Inflammatory macrophage (primary cell): ENCODE data around the gene ITGA3.

Source experiments
- DNase-seq, 2 donors: peaks; one replicate each; pipeline ENCODE4 v3.0.0-alpha.2; 2020 to 2022

ITGA3 gene

DNA sequence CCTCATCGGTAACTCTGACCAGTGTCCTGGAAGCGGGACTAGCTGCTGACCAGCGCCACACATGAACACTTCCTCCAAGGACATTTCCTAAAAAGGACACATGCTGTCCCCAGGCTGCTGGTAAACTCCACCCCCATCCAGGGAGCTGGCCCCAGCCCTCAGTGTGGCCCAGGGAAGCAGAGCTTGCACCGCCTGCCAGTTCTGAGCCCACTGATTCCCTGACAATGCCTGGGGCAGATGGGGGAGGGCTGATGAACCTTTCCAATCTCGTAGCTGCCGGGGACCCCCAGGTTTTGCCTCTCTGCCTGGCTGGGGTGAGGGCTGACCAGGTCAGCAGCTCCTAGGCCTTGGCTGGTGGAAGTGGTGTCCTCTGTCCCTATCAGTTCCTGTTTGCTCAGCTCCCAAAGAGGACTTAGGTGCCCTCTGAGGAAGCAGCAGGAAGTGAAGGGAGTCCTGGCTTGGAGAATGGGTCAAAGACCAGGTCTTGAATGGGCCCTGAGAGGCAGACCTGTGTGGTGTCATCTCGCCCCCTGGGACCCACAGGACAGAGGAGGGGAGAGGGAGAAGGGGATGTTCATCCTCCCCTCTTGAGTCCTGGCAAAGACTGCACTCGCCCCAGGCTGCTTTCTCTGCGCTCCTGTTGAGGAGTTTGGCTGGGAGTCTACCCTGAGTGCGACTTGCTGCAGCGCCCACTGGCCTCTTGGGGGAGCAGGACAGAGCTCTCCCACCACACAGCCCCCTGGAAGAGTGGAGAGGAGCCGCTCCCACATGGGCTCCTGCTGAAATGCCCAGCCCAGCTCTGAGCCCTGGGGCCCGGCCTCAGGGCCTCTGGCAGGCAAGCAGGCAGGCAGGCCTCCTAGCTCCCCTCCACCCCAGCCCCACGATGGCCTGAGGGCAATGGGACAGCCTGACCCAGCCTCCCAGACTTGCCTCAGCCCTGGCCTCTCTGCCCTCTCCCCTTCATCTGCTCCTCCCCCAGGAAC is 56.1 kb downstream of the ITGA3 start:
- peak in 1 of 2 donors; percentile 34 for DNase-seq

DNA sequence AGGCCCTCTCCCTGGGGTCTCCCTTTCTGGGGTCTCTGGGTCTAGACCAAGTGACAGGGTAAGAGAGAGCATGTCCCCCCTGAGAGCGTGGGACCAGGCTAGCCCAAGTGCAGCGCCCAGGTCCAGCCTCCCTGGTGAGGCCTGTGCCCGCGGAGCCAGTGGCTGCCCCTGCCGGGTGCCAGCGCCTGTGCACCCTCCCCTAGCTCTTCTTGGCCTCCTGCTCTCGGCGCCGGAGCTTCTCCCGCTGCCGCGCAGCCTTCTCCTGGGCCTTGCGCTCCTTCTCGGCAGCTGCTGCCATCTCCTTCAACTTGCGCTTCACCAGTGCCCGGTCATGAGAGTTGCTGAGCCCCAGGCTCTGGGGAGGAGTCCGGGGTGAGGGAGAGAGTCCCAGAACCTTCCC is 56.8 kb downstream of the ITGA3 start:
- DNase-seq = no peak

DNA sequence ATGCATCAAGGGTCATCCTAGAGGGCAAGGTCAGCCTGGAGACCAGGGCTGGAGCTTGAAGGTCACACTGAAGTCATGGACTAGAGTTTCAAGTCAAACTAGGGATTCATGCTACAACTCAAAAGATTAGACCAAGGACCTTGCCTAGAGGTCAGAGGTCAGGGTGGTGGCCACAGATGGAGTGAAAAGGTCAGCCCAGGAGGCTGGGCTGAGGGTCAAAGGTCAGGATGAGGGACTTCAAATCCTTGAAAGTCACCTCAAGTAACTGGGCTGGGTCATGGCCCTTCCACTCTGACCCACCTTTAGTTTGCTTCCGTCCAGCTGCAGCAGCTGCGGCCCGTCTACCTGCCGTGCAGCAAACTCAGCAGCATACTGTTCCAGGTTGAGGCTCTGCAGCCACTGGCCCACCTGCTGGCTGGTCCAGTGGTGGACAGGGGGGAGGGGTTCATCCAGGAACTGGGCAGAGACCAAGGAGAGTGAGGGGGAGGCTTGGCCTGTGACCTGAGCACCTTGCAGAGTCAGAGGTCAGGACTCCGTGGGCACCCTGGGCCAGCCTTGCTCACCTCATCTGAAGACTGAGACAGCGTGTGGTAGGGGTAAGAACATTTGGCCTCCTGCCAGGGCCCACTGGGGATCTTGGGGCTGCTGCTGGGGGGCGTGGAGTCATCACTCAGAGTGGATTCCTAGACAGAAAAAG is 57.9 kb downstream of the ITGA3 start:
- no peak for DNase-seq

DNA sequence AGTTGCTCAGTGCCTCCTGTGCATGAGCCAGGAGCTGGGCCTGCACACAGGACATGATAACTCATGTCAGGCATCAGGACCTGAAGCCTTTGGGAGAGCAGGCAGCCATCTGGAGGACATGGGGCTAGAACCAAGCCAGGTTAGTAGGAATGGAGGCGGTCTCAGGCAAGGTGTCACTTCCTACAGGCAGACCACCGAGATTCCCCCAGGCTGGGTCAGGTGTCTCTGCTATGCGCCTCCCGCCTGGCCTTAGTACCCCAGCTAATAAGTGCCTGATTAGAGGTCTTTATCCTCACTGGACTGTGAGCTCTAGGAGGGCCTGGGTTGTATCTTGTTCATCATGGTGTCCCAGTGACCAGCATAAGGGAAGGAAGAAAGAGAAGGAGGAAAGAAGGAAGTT is 58.5 kb downstream of the ITGA3 start:
- DNase-seq = no peak

DNA sequence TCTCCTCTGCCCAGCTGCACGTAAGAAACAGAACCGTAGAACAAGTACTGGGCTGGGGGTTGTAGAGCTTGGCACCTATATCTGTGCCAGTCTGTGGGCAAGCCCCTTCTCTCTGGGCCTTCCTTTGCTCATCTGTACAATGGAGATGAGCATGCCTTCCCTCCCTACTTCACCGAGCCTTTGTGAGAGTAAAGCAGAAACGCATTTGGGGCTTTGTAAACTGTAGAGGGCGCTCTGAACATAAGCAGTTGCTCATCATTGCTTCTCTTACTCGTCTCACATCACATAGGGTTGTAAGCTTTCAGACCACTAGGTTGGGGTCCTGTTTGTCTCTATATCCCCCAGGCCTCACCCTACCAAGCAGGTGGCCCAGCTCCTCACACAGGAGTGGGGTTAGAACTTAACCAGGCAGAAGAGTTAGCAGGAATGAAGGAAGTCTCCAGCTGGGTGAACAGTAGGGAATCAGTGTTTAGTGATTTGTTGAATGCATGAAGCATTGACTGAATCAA is 59.0 kb downstream of the ITGA3 start:
- DNase-seq = peak; percentile 75 to 83

DNA sequence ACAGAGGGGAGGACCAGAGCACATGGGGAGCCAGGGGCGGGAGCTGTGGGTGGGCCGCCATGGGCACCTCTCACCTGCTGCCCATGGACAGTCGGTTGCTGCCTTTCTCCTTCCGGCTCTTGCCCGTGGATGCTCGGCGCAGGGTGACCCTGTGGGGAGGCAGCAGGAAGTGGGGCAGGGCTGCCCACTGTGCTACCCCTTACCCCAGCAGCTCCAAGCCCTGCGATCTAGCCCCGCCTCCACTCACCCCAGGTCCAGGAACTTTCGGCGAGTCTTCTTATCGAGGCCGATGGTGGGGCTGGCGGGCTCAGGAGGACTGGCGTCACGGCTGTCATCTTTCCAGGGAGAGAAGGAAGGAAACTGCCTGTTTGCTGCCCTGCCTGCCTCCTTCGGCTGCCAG is 59.8 kb downstream of the ITGA3 start:
- no peak for DNase-seq

DNA sequence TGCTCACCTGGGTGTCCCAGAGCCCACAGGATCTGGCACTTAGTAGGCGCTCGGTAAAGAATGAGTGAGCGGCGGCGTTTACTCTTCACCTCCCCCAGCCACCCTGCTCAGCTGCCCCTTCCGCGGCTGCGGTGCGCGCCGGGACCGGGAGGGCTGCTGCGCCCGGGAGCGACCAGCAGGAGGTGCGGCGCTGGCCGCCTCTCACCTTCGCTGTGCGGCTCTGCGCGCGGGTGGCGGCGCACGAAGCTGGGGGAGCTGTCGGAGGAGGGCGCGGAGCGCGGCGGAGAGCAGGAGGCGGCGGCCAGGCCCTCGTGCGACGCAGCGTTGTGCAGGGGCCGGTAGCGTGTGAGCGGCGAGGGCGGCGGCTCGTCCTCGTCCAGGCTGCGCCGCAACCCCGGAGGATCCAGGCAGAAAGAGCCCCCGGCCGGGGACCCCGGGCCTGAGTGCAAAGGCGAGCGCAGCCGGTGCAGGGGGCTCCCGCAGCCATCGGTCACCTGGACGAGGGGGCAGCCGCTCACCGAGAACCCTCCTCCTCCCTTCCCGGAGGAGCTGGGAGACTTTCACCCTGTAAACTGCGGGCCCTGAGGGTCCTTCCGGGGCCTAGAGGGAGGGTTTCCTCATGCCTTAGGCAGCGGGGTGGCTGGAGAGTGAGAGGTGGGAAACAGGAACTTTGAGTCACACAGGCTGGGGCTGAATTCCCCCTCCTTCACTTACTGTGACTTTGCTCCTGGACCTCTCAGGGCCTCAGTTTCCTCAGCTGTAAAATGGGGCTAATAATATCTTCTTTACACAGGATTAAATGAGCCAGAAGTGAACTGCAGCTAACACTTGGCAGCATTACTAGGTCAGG is 61.5 kb downstream of the ITGA3 start:
- DNase-seq = peak in 1 of 2 donors; percentile 46

DNA sequence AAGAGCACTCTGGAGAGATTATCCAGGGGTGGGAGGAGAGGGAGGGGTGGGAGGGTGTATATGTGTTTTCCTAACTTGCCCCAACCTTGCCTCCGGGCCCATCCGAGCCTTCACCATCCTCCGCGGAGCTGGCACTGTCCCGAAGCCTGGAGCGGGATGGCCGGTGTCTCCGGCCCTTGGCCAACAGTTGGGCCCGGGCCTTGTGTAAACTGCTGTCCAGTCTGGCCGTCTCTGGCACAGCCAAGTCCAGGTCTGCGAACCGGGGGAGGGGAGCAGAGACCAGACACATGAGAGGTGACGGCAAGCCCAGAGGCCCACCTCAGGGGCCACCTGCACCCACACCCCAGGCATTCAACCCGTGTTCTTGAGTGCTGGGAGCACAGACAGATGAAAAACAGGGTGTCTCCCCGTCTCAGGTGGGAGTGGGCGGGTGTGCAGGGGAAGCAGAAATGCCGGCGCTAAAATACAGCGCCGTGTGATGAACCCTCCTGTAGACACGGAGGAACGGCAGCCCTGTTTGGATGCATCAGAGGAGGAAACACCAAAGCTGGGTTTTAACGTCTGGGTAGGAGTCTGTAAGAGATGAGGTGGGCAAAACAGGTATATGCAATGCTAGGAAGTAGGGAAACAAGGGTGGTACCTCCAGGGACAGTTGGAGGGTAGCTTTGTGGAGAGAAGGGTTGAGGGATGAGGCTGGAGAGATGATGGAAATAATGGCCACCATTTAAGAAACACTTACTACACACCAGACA is 62.3 kb downstream of the ITGA3 start:
- no peak for DNase-seq

DNA sequence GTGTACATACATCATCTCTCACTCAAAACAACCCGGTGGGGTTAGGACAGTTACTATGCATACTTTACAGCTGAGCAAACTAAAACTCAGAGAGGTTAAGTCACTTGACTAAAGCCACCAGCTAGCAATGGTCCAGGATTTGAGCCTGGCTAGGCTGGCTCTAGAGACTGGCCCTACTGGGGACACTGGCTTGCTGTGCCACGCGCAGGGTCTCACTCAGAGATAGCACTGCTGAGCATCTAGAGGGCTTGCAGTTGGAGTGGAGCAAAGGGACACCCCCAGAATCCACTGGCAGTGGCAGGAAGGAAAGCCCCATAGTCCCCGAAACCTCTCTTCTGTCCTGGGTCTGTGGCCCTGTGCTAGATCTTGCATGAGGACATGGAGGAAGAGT is 62.9 kb downstream of the ITGA3 start:
- no peak for DNase-seq

DNA sequence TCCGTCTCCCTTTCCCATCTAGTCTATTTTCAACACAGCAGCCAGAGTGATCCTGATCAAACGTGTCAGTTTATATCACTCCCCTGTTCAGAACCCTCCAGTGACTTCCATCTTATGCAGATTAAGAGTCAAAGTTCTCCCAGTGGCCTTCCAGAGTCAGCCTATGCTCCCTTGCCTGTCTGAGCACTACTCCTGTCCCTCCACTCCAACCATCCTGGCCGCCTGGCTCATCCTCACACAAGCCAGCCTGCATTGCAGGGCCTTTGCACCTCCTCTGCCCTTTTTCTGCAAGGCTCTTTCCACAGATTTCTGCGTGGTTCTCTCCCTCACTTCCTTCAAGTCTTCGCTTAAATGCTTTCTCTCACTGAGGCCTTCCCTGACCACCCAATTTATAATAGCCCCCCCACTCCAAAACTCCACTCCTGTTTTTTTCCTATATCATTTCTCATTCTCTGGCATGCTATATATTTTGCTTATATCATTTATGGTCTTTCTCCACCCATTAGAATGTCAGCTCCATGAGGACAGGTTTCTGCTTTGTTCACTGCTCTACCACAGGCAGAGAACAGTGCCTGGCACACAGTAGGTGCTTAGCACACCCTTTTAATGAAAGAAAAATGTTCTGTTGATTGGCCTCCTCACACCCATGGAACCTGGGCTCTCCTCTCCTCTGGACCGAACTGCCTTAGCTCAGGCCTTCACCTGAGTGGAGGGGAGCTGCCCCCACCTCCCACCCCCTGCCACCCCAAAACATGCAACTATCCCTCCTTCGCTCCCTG is 64.8 kb downstream of the ITGA3 start:
- no peak for DNase-seq

DNA sequence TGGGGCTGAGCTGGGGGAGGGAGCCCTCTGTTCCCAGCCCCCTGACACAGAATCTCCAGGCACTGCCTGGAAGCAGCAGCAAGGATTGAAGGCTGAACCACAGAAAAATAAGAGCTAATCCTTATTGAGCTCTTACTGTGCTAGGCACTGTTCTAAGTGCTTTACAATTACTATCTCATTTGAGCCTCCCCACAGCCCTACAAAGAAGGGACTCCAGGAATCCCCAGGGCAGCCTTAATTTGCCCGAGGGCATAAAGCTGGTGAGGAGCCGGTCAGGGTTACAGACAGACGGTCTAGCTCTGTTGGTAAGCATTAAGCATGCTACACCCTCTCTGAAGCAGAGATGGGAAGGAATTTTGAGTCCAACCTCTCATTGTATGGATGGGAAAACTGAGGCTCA is 67.0 kb downstream of the ITGA3 start:
- DNase-seq = no peak

DNA sequence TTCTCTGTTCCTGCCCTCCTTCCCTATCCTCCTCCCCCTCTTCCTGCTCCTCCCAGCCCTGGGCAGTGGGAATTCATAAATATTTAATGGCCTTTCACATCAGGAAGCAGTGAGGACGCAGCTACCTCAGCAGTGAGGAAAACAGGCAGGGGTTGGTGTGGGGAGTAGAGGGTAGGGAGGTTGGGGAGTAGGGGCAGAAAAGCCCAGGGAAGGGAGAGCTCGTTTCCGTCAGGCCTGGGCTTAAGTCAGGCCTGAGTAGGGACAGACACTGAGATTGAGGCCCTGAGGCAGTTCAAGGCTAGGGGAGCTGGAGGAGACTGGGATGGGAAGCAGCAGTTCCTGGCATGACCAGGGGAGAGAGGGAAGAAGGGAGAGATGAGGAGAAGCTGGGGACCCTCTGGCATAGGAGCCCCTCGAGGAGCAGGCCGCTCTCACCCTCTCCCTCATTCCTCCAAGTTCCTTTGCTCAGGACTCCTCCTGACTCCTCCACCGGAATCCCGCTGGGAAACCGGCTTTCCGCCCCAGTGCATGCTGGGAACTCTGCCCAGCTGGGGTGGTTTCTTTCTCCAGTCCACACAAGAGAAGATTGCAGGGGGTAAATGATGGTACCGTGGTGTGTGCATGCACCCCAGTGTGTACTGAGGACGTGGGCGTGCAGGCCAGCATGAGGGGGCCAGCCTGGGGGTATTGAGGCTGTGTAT is 67.9 kb downstream of the ITGA3 start:
- DNase-seq = no peak

DNA sequence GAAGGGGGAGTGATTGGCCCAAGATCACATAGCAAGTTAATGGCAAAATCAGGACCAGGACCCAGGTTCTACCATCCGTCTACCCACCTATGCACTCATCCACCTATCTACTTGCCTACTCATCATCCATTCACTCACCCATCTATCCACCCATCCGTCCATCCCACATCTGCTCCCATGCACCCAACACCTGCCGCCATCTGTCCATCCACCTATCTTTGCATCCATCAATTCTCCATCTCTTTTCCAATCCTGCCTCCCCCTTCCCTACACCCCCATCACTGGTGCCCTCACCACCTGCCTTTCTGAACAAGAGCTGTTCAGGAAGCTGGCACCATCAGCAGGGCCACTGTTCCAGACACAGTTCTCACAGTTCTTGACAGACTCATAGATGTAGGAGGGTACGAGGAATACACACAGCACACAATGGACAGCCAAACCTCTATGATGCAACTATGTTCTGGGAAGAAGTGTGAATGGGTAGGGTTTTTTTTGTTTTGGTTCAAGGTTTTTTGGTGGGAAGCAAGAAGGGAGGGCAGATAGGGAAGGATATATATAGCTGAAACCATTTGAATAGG is 69.6 kb downstream of the ITGA3 start:
- no peak for DNase-seq

DNA sequence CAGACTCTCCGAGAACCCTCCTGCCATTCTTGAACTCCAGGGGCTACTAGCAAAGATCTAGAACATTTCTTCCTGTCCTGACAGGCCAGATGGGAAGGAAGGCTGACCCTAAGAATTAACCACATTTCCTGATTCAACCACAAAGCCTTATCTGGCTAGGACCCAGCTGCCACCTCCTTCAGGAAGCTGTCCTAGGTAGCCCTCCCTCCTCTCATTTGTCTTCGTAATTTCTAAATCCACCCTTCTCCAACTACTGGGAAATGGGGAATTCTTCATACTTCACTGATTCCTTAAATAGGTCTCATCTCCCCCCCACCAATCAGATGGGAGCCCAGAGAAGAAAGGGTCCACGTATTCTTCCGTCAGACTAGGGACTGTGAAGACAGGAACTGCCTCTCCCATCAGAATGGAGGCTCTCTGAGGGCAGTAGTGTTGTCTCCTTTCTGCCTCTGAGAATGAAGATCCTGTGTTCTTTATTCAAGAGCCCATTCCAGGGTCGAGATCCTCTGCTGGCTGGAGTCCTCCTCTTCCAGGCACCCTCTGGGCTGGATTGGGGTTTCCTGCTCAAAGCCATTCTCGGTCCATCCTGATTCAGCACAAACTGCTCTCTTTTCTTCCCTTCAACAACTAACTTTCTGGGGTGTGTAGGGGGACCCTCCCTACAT is 71.9 kb downstream of the ITGA3 start:
- DNase-seq = no peak

DNA sequence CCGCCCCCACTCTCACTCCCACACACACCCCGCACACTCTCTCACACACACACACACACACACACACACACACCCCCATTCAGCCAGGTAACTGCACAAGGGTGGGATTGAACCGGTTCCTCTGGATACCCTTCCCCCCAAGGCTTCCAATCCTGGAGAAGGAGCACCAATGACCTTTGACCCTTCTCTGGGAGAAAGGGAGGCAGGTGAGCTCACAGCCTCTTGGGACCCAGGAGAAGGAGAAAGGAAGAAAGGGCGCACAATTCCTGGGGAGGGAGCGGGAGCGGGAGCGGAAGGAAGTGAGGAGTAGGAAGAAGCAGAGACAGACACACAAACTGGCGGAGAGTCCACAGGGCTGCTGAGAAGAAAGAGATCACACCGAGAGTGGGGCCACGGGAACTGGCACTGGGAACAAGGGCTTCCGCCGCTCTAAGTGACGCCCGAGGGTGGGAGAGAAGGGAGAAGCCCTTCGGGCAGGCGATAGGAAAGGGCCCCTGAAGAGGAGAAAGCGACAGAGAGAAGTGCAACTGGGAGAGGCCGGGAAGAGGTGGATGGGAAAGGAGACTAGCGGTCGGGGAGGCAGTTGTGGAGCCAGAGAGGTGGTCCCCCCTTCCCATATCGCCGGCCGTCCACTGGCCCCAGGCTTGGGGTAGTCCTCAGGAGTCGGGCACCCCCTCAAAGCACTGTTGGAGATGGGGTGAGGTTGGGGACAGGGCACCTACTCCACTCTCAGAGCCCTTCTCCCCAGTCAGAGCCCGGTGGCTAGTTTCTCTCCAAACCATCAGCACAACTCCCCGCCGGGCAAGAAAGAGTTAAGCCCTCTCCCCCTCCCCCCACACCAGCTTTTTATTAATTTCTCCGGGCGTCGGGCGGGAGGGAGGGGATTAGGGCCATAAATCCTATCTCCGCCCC is 72.8 kb downstream of the ITGA3 start:
- peak in 1 of 2 donors; percentile 37 for DNase-seq

DNA sequence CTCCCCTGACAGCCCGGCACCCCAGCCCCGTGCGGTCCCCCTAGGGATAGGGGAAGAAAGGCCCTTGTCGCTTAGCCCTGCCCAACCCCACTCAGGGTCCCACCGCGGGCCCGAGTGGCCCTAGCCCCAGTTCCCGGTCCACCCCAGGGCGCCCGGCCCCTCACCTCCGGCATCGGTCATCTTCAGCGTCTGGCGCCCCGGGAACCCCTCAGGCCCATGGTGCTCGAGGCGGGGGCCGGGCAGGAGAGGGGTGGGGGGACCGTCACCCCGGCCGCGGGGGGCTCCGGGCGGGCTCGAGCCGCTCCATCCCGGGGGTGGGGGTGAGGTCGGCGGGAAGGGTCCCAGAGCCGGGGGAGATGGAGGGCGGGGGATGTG is 73.4 kb downstream of the ITGA3 start:
- no peak for DNase-seq

DNA sequence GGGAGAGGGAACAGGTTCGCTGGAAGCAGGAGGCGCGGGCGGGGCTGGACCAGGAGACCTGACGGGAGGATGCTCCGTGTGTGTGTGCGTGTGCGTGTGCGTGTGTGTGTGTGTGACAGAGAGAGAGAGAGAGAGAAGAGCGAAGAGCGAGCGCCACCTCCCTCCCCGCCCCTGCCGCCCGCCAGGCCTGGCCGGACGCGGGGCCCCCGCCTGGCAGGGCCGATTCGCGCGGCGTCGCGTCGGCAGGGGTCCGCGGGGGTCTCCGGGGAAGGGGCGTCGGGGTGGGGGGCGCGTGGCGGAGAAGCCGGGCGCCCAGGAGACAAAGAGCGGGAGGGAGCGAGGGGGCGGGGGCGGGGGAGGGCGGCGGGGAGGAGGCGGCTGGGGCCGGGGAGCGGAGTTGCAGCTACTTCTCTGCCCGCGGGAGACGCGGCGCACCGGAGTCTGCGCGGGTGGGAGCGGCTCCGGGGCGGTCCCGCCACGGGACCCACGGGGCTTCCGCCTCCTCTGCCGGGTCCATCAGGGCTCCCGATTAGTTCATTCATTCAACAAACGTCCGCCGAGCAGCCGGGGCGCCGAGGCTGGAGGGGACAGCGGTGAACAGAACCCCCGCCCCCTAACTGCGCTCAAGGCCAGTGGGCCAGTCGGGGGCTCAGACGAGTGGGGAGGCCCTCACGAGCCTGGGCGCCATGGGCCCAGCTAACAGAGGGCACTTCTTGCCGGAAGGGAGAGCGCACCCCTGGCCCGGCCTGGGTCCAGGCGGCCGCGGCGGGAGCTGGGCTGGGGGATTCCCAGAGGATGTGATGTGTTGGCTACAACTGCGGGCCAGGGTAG is 74.0 kb downstream of the ITGA3 start, which contains the start of gene SAMD14:
Gene SAMD14, minus strand, starts transcription at position 433 of the 831 bp plus-strand sequence. CDS start 5,201 bp downstream, outside the sequence.
- DNase-seq = peak; percentile 20 to 49
